GM10266 (cell line): ENCODE results near the gene DOK6.

Experiments
- DNase-seq: peaks from one replicate; pipeline ENCODE4 v3.0.0; 2012; ENCODE audit errors: extremely low spot score
- TF ChIP-seq, protein P1 (sequence below): IDR thresholded peaks from 2 replicates; pipeline ENCODE4 v1.5.1; 2012; ENCODE audit warnings: mild to moderate bottlenecking, low read depth; ENCODE audit not compliant: control insufficient read depth, insufficient read depth; ENCODE audit errors: missing control alignments

Gene DOK6

DNA sequence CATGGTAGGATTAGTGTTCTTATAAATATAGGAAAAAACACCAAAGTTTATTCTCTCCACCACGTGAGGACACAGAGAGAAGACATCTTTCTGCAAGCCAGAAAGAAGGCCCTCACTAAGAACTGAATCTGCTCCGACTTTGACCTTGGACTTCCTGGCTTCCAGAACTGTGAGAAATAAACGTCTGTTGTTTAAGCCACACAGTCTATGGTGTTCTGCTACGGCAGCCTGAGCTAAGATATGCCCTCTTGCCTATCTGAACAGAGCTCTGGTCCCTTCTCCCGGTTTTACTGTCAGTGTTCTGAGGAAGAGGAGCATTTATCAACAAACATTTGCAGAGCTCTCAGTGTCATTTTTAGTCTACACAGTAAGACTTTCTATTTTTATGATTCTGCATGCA lies 131.3 kb downstream of the DOK6 start:
- TF ChIP-seq, protein P1, sequence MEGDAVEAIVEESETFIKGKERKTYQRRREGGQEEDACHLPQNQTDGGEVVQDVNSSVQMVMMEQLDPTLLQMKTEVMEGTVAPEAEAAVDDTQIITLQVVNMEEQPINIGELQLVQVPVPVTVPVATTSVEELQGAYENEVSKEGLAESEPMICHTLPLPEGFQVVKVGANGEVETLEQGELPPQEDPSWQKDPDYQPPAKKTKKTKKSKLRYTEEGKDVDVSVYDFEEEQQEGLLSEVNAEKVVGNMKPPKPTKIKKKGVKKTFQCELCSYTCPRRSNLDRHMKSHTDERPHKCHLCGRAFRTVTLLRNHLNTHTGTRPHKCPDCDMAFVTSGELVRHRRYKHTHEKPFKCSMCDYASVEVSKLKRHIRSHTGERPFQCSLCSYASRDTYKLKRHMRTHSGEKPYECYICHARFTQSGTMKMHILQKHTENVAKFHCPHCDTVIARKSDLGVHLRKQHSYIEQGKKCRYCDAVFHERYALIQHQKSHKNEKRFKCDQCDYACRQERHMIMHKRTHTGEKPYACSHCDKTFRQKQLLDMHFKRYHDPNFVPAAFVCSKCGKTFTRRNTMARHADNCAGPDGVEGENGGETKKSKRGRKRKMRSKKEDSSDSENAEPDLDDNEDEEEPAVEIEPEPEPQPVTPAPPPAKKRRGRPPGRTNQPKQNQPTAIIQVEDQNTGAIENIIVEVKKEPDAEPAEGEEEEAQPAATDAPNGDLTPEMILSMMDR = no peak
- no peak for DNase-seq

DNA sequence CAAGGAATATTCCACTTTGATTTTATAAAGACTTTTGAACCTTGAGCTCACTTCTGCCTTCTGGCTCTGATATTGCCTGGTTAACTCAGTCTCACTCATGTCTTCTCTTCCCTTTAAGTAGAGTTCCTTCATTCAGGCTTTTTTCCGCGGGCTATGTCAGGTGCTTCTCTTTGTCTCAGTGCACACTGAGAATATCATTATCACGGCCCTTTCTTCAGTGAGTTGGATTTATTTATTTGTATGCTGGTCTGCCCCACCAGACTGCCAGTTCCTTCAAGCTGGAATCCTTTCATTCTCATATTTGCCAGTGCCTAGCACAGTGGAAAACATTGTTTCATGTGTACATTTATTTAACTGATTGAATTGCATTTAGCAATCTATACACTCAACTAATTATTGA lies 136.5 kb downstream of the DOK6 start:
- TF ChIP-seq, protein P1 = no peak
- DNase-seq = no peak

DNA sequence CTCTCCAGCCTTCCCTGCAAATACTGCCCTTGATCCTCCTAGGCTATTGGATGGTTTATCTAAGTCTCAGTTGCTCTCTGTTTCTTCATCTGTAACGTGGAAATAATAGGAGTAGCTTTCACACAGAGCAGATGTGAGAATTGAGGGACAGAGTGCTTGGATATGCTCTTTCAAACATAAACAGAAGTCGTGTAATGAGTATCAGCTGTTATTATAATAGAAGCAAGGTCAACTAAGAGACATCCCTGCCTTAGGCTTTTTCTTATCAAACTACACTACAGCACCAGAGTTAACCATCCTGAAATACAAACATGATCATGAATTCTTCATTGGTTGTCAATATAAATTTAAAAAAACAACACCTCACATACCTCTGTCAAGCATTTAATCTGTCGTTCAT lies 138.2 kb downstream of the DOK6 start:
- DNase-seq = no peak
- TF ChIP-seq, protein P1 = no peak

DNA sequence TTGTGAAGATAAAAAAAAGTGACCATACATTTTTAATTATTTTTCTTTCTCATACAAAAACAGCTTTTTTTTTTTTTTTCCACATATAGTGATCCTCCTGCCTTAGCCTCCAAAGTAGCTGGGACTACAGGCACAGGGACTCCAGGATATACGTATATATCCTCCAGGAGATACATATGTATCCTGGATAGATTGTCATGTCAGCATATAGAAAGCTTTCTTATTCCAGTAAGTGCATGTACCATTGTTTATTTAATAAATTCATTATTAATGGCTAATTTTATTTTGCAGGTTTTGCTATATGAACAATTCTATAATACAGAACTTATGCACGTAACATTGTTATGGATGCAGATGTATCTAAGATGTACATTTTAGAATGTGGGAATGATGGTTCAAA lies 138.7 kb downstream of the DOK6 start:
- DNase-seq = no peak
- TF ChIP-seq, protein P1 = no peak

DNA sequence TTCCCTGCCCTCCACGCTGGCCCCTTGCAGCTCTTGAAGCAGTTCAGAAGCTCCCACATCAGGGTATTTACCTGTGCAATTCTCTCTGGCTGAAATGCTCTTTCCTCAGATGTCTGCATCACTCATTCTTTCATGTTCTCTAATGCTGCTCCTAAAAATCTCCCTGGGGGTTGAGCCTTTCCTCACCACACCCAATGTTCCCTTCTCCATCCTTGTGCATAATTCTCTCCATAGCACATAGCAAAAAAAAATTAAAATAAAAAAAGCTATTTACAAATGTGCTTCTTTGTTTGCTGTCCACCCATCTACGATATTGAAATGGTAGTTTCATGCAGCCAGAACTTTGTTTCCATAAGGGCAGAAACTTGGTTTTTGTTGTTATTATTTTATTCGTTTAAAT lies 155.5 kb downstream of the DOK6 start:
- DNase-seq = no peak

GRCh38 chr18:69557282-69557681 lies 156.6 kb downstream of the DOK6 start:
- TF ChIP-seq, protein P1 = no peak
- DNase-seq = no peak

More for the DNA sequence above, 155.5 kb downstream of the DOK6 start:
- TF ChIP-seq, protein P1 = no peak

GRCh38 chr18:69558052-69558451 lies 157.4 kb downstream of the DOK6 start:
- TF ChIP-seq, protein P1 = no peak
- DNase-seq = no peak
